Mesenchymal stem cell (in vitro differentiated cells and primary cell): ENCODE measurements around the gene RIMS3.

Source experiments
- DNase-seq: peaks from one replicate; pipeline ENCODE4 v3.0.0-alpha.2; 2013
- H2AFZ ChIP-seq: one replicate; pipeline ENCODE4 v1.6.1; 2013; ENCODE audit warnings: low read depth, mild to moderate bottlenecking, control low read depth, inconsistent platforms, low read length, moderate library complexity
- H2AK5ac ChIP-seq: 2 replicates; pipeline ENCODE4 v1.6.1; 2013; ENCODE audit warnings: low read length, moderate library complexity, mild to moderate bottlenecking, inconsistent platforms; ENCODE audit not compliant: severe bottlenecking
- H2BK120ac ChIP-seq: one replicate; pipeline ENCODE4 v1.6.1; 2013; ENCODE audit warnings: low read depth, mild to moderate bottlenecking, inconsistent platforms, low read length, moderate library complexity
- H2BK12ac ChIP-seq, 2 experiments: one replicate each; pipeline ENCODE4 v1.6.1; 2013; ENCODE audit warnings: inconsistent platforms in 2 of 2, low read length in 2 of 2, mild to moderate bottlenecking in 2 of 2, moderate library complexity in 2 of 2, control low read depth in 1 of 2
- H2BK15ac ChIP-seq: one replicate; pipeline ENCODE4 v1.6.1; 2013; ENCODE audit warnings: mild to moderate bottlenecking, low read depth, inconsistent platforms; ENCODE audit not compliant: poor library complexity, severe bottlenecking
- H2BK5ac ChIP-seq: 2 replicates; pipeline ENCODE4 v1.6.1; 2013; ENCODE audit warnings: low read depth, mild to moderate bottlenecking, low read length, control low read depth, inconsistent platforms; ENCODE audit not compliant: poor library complexity, severe bottlenecking
- H3K14ac ChIP-seq, 2 experiments: one replicate each; pipeline ENCODE4 v1.6.1; 2013; ENCODE audit warnings: inconsistent platforms in 2 of 2, low read length in 2 of 2, control low read depth in 1 of 2, mild to moderate bottlenecking in 1 of 2, moderate library complexity in 1 of 2
- H3K18ac ChIP-seq, 2 experiments: one replicate each; pipeline ENCODE4 v1.6.1; 2013; ENCODE audit warnings: inconsistent platforms in 2 of 2, low read length in 2 of 2, control low read depth in 1 of 2, low read depth in 1 of 2, mild to moderate bottlenecking in 1 of 2
- H3K23ac ChIP-seq, 2 experiments: one replicate each; pipeline ENCODE4 v1.6.1; 2013; ENCODE audit warnings: inconsistent platforms in 2 of 2, low read length in 2 of 2, mild to moderate bottlenecking in 2 of 2, moderate library complexity in 2 of 2, control low read depth in 1 of 2
- H3K27ac ChIP-seq: 2 replicates; pipeline ENCODE4 v1.5.1; 2013; ENCODE audit warnings: mild to moderate bottlenecking, moderate library complexity, low read length, control low read depth, inconsistent platforms; ENCODE audit not compliant: poor library complexity, severe bottlenecking
- H3K27me3 ChIP-seq, 2 experiments: 2 replicates each; pipeline versions ENCODE4 v1.6.1 to v1.7.0; 2013; ENCODE audit warnings: low read length in 2 of 2, mild to moderate bottlenecking in 2 of 2, moderate library complexity in 2 of 2, control low read depth in 1 of 2, inconsistent platforms in 1 of 2; ENCODE audit not compliant: control insufficient read depth in 1 of 2, insufficient read depth in 1 of 2
- H3K36me3 ChIP-seq, 2 experiments: 2 replicates each; pipeline versions ENCODE4 v1.6.1 to v1.7.0; 2013; ENCODE audit warnings: low read length in 2 of 2, control low read depth in 1 of 2, inconsistent platforms in 1 of 2, low read depth in 1 of 2, mild to moderate bottlenecking in 1 of 2; ENCODE audit not compliant: insufficient read depth in 2 of 2, control insufficient read depth in 1 of 2
- H3K4ac ChIP-seq, 2 experiments: one replicate each; pipeline ENCODE4 v1.6.1; 2013; ENCODE audit warnings: inconsistent platforms in 2 of 2, low read length in 2 of 2, mild to moderate bottlenecking in 2 of 2, moderate library complexity in 2 of 2, control low read depth in 1 of 2, low read depth in 1 of 2
- H3K4me1 ChIP-seq: 2 replicates; pipeline ENCODE4 v1.6.1; 2013; ENCODE audit warnings: low read depth, low read length, control low read depth; ENCODE audit not compliant: control insufficient read depth, insufficient read depth
- H3K4me2 ChIP-seq: 2 replicates; pipeline ENCODE4 v1.6.1; 2013; ENCODE audit warnings: low read length, mild to moderate bottlenecking, inconsistent platforms; ENCODE audit not compliant: poor library complexity, severe bottlenecking
- H3K4me3 ChIP-seq, 2 experiments: 2 replicates each; pipeline versions ENCODE4 v1.5.1 to v1.7.0; 2013; ENCODE audit warnings: low read length in 2 of 2, mild to moderate bottlenecking in 2 of 2, control low read depth in 1 of 2, low read depth in 1 of 2; ENCODE audit not compliant: insufficient read depth in 1 of 2
- H3K79me1 ChIP-seq: replicated peaks from 2 replicates; pipeline ENCODE4 v1.6.1; 2013; ENCODE audit warnings: mild to moderate bottlenecking, control low read depth, low read length, inconsistent platforms; ENCODE audit not compliant: poor library complexity, severe bottlenecking
- H3K9ac ChIP-seq: 2 replicates; pipeline ENCODE4 v1.7.0; 2013; ENCODE audit warnings: mild to moderate bottlenecking, low read length, moderate library complexity
- H3K9me3 ChIP-seq: 2 replicates; pipeline ENCODE4 v1.7.0; 2013; ENCODE audit warnings: mild to moderate bottlenecking, low read length; ENCODE audit not compliant: control insufficient read depth
- H4K8ac ChIP-seq: one replicate; pipeline ENCODE4 v1.6.1; 2013; ENCODE audit warnings: inconsistent platforms, mild to moderate bottlenecking, low read length, moderate library complexity
- H4K91ac ChIP-seq: one replicate; pipeline ENCODE4 v1.6.1; 2013; ENCODE audit warnings: mild to moderate bottlenecking, low read length, inconsistent platforms
- WGBS: methylation state at CpG from one replicate; pipeline ENCODE4 v1.1.7; 2013; ENCODE audit warnings: mixed read lengths; 5-methylcytosine and 5-hydroxymethylcytosine counted together

RIMS3 gene

DNA sequence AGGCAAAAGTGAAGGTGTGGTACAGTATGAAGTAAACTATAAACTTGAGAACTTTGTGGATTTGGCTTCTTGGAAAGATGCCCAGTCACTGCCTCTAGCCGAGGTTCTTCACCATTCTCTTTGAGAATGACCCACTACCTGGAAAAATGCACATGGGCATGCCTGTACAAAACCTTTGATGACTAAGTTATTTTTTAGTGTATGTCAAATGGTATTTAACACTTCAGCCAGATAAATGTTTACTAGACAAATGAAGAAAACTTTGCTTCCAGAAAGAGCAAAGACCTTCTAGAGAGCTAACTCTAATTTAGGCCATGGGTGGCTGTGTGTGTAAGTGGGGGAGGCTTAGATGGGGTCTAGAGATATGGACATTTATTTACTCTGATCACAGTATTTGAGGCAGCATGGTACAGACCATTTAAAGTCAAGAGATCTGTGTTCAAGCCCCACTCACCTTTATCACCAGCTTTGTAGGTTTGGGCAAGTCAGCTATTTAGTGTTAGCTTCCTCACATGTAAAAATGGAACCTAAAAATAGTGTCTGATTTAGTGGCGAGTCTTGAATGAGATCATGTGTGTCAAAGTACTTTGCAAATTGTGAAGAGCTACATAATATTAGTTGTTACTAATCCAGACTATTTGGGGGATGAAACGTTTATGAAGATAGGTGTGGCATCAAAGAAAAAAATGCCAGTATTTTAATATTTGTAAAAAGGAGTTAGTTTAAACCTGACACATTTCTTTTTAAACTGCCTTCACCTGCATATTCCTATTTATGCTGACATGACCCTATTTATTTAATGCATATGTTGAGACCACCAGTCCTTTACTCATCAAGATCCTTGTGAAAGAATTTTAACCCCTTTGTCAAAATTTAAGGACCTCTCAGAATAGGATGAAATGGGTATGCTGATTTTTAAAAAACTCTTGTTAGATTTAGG, 46.3 kb upstream of the RIMS3 start:
- Histone ChIP-seq H2BK15ac (no peak overlapping the region), H2BK5ac (peak overlapping the region; percentile 61), H2BK12ac (peak overlapping the region in 1 of 2 experiments; percentile 31), H3K9me3 (no peaks in the 10 kb centered on the region), H4K91ac (no peak overlapping the region), H3K4me3 (peak overlapping the region in 1 of 2 experiments; percentile 86), H3K27ac (peak overlapping the region; percentile 96), H3K27me3 (no peaks in the 10 kb centered on the region), H2BK120ac (peak overlapping the region; percentile 27), H3K18ac (no peak overlapping the region), H3K36me3 (peaks cover 0 to 19% of the 10 kb centered on the region in 2 experiments), H2AK5ac (peak overlapping the region; percentile 71), H3K9ac (peak overlapping the region; percentile 81), H4K8ac (no peak overlapping the region), H3K4ac (no peak overlapping the region), H3K79me1 (peaks cover 5% of the 10 kb centered on the region), H3K4me1 (peaks cover 4% of the 10 kb centered on the region), H3K4me2 (peak overlapping the region; percentile 58), H3K14ac (no peak overlapping the region), H3K23ac (no peak overlapping the region), H2AFZ (no peak overlapping the region)
- WGBS = 50% methylated on average over 1 of the region's 3 CpGs
- DNase-seq = peak; percentile 39

DNA sequence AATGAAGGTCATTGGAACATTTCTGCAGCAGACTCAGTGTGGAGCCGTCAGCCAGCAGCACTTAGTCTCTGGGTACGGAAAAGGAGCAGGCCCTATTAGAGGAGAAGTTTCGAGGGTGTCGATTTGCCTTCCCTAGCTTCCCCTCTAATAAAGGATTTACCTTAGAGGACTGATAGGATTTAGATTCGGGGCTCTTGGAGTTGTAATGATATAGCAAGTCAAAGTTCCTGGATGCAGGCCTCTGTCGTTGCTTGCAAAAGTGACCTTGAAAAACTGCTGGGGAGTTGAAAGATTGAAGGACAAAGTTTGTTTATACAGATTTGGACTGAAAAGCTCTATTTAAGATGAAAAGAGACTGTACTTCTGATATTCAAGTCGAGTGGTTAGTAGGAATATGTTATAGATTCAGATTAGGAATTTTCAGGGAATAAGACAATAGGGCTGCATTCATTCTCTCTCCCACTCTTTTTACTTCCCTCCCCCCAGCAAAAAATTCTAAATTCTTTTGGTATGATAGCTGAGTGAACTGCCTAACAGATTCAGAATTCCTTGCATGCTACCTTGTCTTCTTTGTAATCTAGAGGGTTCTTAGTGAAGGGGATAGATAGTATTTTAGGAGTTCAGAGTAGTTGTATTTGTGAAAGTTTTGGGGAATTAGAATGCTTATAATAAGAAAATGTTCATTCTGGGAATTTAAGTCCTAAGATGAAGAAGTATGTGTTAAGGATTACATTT, 45.3 kb upstream of the RIMS3 start:
- Histone ChIP-seq H3K27me3 (no peaks in the 10 kb centered on the region), H2BK12ac (no peak overlapping the region), H3K9me3 (no peaks in the 10 kb centered on the region), H2AK5ac (peak overlapping the region; percentile 80), H2BK15ac (no peak overlapping the region), H3K18ac (peak overlapping the region in 1 of 2 experiments; percentile 0), H4K8ac (no peak overlapping the region), H2AFZ (no peak overlapping the region), H3K14ac (no peak overlapping the region), H2BK120ac (no peak overlapping the region), H3K4me3 (peak overlapping the region in 1 of 2 experiments; percentile 86), H3K23ac (no peak overlapping the region), H3K4me2 (peak overlapping the region; percentile 74), H3K9ac (peak overlapping the region; percentile 81), H2BK5ac (peak overlapping the region; percentile 66), H4K91ac (no peak overlapping the region), H3K4me1 (peaks cover 4% of the 10 kb centered on the region), H3K4ac (no peak overlapping the region), H3K36me3 (peaks cover 0 to 13% of the 10 kb centered on the region in 2 experiments), H3K79me1 (peaks cover 5% of the 10 kb centered on the region), H3K27ac (peak overlapping the region; percentile 91)
- no peak for DNase-seq
- 35% methylated on average over 4 of the region's 7 CpGs for WGBS

DNA sequence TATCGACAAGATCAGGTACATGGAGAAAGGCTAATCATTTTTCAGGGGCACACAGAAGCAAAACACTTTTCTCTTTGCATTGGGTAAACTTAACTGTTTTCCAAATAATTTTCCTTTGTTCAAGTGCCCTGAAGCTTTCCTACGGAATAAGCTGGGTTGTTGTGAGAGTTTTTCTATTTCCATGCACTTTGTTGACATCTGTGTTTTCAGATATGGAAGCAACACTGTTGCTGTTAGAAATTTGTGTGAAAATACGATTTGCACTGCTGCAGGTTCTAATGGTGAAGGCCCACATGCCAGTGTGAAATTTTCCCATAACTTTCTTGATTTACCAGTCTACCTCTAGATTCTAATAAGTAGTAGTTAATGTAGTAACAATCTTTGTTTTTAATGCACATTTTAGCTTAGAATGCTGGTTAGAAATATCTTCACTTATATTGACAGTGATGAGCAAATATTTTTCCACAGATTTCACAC, 44.4 kb upstream of the RIMS3 start:
- no peak overlapping the region for H4K91ac ChIP-seq
- H4K8ac ChIP-seq = no peak overlapping the region
- H3K23ac ChIP-seq = no peak overlapping the region
- H3K4me3 ChIP-seq = peak overlapping the region; percentile 41 to 86
- no peaks in the 10 kb centered on the region for H3K27me3 ChIP-seq
- peaks cover 8% of the 10 kb centered on the region for H3K4me1 ChIP-seq
- 0% methylated on average over 1 of the region's 3 CpGs for WGBS
- no peak for DNase-seq
- no peak overlapping the region for H3K4ac ChIP-seq
- H2BK5ac ChIP-seq = no peak overlapping the region
- H2BK15ac ChIP-seq = no peak overlapping the region
- no peak overlapping the region for H3K18ac ChIP-seq
- peak overlapping the region; percentile 99 for H3K27ac ChIP-seq
- peak overlapping the region; percentile 81 for H3K9ac ChIP-seq
- no peak overlapping the region for H2BK120ac ChIP-seq
- H3K9me3 ChIP-seq = no peaks in the 10 kb centered on the region
- H3K14ac ChIP-seq = no peak overlapping the region
- H3K36me3 ChIP-seq = peaks cover 0 to 13% of the 10 kb centered on the region in 2 experiments
- peaks cover 3% of the 10 kb centered on the region for H3K79me1 ChIP-seq
- H3K4me2 ChIP-seq = peak overlapping the region; percentile 79
- no peak overlapping the region for H2BK12ac ChIP-seq
- peak overlapping the region; percentile 56 for H2AK5ac ChIP-seq
- H2AFZ ChIP-seq = no peak overlapping the region
